ENCODE measurements around the gene NHEJ1.
A peak's percentile ranks its signal among the peaks of the same experiment; 100 is the strongest.
"Not testable (repeated sequence)": the region's sequence is repeated elsewhere in the genome, so short reads cannot be mapped to it uniquely, and the experiment has no call there.

The NHEJ1 gene

DNA sequence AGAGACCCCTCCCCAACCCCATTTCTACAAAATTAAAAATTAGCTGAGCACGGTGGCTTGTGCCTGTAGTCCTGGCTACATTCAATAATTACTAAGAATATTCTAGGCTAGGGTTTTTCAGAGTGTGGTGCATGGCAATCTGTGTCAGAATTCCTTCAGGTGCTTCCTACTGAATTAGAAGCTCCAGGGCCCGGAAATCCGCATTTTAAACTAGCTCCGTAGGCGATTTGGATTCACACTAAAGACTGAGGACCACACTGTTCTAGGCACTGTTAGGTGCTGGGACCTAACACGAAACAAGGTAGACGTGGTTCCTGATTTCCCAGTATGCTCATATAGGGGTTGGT is 45.3 kb upstream of the NHEJ1 start:
- TF ChIP-seq, protein P1, sequence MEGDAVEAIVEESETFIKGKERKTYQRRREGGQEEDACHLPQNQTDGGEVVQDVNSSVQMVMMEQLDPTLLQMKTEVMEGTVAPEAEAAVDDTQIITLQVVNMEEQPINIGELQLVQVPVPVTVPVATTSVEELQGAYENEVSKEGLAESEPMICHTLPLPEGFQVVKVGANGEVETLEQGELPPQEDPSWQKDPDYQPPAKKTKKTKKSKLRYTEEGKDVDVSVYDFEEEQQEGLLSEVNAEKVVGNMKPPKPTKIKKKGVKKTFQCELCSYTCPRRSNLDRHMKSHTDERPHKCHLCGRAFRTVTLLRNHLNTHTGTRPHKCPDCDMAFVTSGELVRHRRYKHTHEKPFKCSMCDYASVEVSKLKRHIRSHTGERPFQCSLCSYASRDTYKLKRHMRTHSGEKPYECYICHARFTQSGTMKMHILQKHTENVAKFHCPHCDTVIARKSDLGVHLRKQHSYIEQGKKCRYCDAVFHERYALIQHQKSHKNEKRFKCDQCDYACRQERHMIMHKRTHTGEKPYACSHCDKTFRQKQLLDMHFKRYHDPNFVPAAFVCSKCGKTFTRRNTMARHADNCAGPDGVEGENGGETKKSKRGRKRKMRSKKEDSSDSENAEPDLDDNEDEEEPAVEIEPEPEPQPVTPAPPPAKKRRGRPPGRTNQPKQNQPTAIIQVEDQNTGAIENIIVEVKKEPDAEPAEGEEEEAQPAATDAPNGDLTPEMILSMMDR (IDR thresholded peaks at IDR 0.05; ENCODE audit: low read depth, low read length), result no peak
- DNase-seq (ENCODE audit: low read depth in 2 of 2), result no peak
- H3K4me3 ChIP-seq (replicated peaks in 1 of 2; ENCODE audit: low read depth in 2 of 2, low read length in 2 of 2), result peak overlapping the region; percentile 58 to 66

DNA sequence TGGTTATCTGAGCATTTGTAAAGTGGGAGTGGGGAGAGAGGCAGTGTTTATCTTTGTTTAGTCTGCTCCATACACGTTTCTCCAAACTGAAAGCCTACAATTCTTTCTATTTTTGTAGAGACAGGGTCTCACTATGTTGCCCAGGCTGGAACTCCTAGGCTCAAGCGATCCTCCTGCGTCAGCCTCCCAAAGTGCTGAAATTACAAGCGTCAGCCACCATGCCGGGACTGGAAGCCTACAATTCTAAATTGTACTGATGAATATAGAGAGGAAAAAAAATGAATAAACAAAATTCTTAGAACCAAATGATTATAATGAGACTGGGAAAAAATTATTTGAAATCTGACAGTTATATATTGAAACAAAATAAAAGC is 44.5 kb upstream of the NHEJ1 start:
- H3K4me3 ChIP-seq (replicated peaks in 1 of 2; ENCODE audit: low read depth in 2 of 2, low read length in 2 of 2), result no peak overlapping the region
- TF ChIP-seq, protein P1 (IDR thresholded peaks at IDR 0.05; ENCODE audit: low read depth, low read length), result no peak
- DNase-seq (ENCODE audit: low read depth in 2 of 2), result no peak

DNA sequence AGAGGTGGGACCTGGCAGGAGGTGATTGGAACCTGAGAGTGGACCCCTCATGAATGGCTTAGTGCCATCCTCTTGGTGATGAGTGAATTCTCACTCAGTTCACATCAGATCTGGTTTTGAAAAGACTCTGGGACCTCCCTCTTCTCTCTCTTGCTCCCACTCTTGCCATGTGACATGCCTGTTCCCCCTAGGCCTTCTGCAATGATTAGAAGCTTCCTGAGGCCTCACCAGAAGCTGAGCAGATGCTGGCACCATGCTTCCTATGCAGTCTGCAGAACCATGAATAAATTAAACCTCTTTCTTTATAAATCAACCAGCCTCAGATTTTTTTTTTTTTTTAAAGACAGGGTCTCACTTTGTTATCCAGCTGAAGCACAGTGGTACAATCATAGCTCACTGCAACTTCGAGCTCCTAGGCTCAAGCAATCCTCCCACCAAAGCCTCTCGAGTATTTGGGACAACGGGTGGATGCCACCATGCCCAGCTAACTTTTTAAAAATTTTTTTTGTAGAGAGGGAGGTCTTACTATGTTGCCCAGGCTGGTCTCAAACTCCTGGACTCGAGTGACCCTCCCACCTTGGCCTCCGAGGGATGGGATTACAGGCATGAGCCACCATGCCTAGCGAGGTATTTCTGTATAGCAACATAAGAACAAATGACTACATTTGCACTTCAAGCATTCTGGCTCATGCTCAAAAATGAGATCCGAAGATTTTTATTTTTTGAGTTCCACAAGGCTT is 44.0 kb upstream of the NHEJ1 start:
- DNase-seq (ENCODE audit: low read depth in 2 of 2), result no peak
- no peak overlapping the region for H3K4me3 ChIP-seq (replicated peaks in 1 of 2; ENCODE audit: low read depth in 2 of 2, low read length in 2 of 2)

DNA sequence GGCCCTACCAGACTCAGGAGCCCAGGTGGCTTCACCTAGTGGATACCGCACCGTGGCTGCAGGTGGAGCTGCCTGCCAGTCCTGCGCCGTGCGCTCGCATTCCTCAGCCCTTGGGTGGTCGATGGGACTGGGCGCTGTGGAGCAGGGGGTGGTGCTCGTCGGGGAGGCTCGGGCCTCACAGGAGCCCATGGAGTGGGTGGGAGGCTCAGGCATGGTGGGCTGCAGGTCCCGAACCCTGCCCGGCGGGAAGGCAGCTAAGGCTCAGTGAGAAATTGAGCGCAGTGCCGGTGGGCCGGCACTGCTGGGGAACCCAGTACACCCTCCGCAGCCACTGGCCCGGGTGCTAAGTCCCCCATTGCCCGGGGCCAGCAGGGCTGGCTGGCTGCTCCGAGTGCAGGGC is 40.7 kb upstream of the NHEJ1 start:
- H3K4me3 ChIP-seq (replicated peaks in 1 of 2; ENCODE audit: low read depth in 2 of 2, low read length in 2 of 2); DNase-seq (ENCODE audit: low read depth in 2 of 2): not testable (repeated sequence)

More for the DNA sequence above, 44.0 kb upstream of the NHEJ1 start:
- TF ChIP-seq, protein P1 (IDR thresholded peaks at IDR 0.05; ENCODE audit: low read depth, low read length), result no peak

DNA sequence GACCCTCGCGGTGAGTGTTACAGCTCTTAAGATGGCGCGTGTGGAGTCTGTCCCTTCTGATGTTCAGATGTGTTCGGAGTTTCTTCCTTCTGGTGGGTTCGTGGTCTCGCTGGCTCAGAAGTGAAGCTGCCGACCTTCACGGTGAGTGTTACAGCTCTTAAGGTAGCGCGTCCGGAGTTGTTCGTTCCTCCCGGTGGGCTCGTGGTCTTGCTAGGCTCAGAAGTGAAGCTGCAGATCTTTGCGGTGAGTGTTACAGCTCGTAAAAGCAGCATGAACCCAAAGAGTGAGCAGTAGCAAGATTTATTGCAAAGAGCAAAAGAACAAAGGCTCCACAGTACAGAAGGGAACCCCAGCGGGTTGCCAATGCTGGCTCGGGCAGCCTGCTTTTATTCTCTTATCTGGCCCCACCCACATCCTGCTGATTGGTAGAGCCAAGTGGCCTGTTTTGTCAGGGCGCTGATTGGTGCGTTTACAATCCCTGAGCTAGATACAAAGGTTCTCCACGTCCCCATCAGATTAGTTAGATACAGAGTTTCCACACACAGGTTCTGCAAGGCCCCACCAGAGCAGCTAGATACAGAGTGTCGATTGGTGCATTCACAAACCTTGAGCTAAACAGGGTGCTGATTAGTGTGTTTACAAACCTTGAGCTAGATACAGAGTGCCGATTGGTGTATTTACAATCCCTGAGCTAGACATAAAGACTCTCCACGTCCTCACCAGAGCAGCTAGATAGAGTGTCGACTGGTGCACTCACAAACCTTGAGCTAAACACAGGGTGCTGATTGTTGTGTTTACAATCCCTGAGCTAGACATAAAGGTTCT is 40.1 kb upstream of the NHEJ1 start:
- H3K4me3 ChIP-seq (replicated peaks in 1 of 2; ENCODE audit: low read depth in 2 of 2, low read length in 2 of 2); DNase-seq (ENCODE audit: low read depth in 2 of 2): not testable (repeated sequence)

DNA sequence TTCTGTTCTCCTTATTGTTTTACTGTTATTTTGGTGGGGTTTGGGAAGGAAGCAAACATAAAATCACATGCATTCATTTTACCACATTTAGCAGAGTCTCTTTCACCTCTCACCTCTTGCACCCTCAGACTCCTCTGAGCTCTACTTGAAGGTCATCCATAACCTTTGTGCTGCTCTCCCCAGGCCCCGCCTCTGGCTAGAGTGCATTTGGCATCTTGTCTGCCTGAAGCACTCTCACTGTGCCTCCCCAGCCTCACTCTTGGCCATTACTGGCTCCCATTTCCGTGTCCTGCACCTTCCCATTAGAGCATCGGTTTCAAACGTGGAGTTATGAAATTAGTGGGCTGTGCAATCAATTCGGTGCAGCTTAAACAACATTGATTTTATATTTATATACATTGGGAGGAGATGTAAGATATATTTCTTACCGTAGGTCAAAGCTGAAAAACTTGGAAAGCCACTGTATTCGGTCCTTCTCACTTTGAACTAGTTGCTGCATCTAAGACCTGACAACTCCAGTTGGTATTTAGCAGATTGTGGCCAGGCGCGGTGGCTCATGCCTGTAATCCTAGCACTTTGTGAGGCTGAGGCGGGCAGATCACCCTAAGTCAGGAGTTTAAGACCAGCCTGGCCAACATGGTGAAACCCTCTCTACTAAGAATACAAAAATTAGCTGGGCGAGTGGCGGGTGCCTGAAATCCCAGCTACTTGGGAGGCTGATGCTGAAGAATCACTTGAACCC is 39.0 kb upstream of the NHEJ1 start:
- H3K4me3 ChIP-seq (replicated peaks in 1 of 2; ENCODE audit: low read depth in 2 of 2, low read length in 2 of 2), result no peak overlapping the region
- no peak for DNase-seq (ENCODE audit: low read depth in 2 of 2)
- TF ChIP-seq, protein P1 (IDR thresholded peaks at IDR 0.05; ENCODE audit: low read depth, low read length), result no peak

DNA sequence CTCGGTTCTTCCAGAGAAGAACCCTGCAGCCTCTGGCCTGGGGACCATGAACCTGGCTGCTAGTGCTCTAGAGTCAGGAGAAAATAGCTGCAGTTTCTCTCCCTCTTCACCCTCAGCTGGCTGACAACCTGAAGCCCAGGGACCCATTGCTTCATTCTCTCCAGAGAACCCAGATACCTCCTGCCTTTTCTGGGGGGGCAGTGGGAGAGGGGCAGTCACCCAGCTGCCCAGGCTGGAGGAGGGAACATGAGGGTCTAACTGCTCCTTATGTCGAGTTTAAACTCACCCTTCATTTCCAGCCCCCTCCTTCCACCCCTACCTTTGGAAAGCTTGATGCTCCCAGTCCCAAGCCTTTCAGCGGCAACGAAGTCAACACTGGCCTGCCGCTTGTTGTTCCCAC is 38.4 kb upstream of the NHEJ1 start:
- TF ChIP-seq, protein P1 (IDR thresholded peaks at IDR 0.05; ENCODE audit: low read depth, low read length), result no peak
- H3K4me3 ChIP-seq (replicated peaks in 1 of 2; ENCODE audit: low read depth in 2 of 2, low read length in 2 of 2), result no peak overlapping the region
- DNase-seq (ENCODE audit: low read depth in 2 of 2), result no peak
